GM21786 (cell line): ENCODE measurements around the gene KLHDC10.
"Not testable (repeated sequence)": the region's sequence is repeated elsewhere in the genome, so short reads cannot be mapped to it uniquely, and the experiment has no call there.

Experiments
- ATAC-seq: cut with Tn5 transposase; IDR thresholded peaks from one replicate; pipeline ENCODE4 v1.9.1; 2021; ENCODE audit not compliant: unreplicated experiment

KLHDC10 gene

GRCh38 chr7:130139193-130139960 is 69.0 kb downstream of the KLHDC10 start:
- ATAC-seq = no peak

GRCh38 chr7:130140551-130141160 is 70.3 kb downstream of the KLHDC10 start:
- ATAC-seq = no peak

- ATAC-seq = peak; percentile 55
These were observed 71.0 kb downstream of the KLHDC10 start for GRCh38 chr7:130141161-130141883.

- no peak for ATAC-seq
These were observed 71.7 kb downstream of the KLHDC10 start for GRCh38 chr7:130141884-130142653.

- ATAC-seq = no peak
These were observed 72.5 kb downstream of the KLHDC10 start for GRCh38 chr7:130142654-130143333.

GRCh38 chr7:130143334-130143732 is 73.0 kb downstream of the KLHDC10 start:
- no peak for ATAC-seq

GRCh38 chr7:130143986-130144311 is 73.6 kb downstream of the KLHDC10 start:
- no peak for ATAC-seq

- ATAC-seq = no peak
These were observed 74.2 kb downstream of the KLHDC10 start for GRCh38 chr7:130144312-130145171.

GRCh38 chr7:130145424-130146100 is 75.2 kb downstream of the KLHDC10 start:
- no peak for ATAC-seq

GRCh38 chr7:130146142-130146541 is 75.8 kb downstream of the KLHDC10 start:
- not testable (repeated sequence) for ATAC-seq

GRCh38 chr7:130146693-130147405 is 76.5 kb downstream of the KLHDC10 start:
- no peak for ATAC-seq

GRCh38 chr7:130147710-130148325 is 77.5 kb downstream of the KLHDC10 start:
- no peak for ATAC-seq

GRCh38 chr7:130148561-130148960 is 78.2 kb downstream of the KLHDC10 start:
- ATAC-seq = no peak

- peak; percentile 44 for ATAC-seq
These were observed 79.2 kb downstream of the KLHDC10 start for GRCh38 chr7:130149281-130150139.

GRCh38 chr7:130150587-130150986 is 80.3 kb downstream of the KLHDC10 start:
- no peak for ATAC-seq

- no peak for ATAC-seq
These were observed 81.5 kb downstream of the KLHDC10 start for GRCh38 chr7:130151591-130152492.
